Activated T-helper 1 cell treated with anti-CD3 and anti-CD28 coated beads, Interleukin-2, amount 50 U/mL, for 16 hours (primary cell): ENCODE data around the gene PSMF1.

Experiments
- DNase-seq, 2 donors: peaks; one replicate each; pipeline ENCODE4 v3.0.0-alpha.2; 2020; ENCODE audit warnings: low read depth in 1 of 2, low spot score in 1 of 2

PSMF1 gene

DNA sequence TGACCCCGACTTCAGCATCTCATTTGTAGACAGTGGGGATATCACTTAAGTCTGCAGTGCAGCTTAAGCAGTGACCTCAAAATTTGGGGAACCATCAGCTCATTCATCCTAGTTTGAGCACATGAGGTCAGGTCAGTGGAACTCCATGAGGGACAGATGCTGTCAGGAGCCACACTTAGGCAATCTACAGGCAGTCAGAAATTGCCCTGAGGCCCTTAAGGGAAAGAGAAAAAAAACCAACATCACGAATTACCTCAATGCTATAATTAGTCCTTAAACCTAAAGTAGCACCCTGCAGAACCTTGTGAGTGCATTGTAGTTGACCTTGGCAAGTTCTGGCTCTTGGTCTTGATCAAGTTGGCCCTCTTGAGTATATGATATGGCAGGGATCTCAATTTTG is 45.3 kb downstream of the PSMF1 start:
- DNase-seq: no peak

DNA sequence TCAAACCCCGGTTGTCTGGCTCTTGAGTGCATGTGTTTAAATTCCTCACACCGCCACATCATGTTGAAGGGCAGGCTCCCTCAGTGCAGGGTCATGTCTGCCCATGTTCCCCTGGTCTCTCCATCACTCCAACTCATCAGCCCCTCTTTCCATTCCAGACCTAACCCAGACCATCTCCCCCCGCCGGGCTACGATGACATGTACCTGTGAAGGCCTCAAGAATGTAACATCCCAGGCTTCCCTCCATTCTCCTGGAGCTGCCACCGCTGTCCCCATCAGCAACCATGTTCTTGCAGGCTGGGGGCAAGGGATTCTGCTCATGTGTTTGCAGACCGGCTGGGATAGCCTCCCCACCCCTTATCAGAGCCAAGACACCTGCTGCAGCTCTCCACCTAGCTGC is 46.5 kb downstream of the PSMF1 start:
- DNase-seq: no peak

DNA sequence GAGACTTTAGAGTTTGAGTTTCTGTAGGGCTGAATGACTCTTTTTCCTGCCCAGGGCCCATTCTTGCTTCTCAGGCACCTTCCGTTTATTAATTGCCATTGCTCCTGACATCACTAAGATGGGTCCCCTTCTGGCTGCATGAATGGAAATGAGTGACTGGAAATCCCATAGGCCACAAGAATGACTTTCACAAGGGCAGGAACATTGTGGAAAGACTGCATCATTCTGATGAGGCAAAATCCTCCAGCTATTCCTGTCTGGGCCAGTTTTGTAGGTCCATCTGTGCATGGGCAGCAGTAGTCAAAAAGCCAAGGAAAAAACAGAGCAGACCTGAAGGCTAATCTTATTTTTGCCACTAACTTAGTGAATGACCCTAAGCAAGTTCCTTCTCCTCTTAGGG is 47.1 kb downstream of the PSMF1 start:
- no peak for DNase-seq

- DNase-seq: no peak
These were observed 47.5 kb downstream of the PSMF1 start for GRCh38 chr20:1165941-1166340.

DNA sequence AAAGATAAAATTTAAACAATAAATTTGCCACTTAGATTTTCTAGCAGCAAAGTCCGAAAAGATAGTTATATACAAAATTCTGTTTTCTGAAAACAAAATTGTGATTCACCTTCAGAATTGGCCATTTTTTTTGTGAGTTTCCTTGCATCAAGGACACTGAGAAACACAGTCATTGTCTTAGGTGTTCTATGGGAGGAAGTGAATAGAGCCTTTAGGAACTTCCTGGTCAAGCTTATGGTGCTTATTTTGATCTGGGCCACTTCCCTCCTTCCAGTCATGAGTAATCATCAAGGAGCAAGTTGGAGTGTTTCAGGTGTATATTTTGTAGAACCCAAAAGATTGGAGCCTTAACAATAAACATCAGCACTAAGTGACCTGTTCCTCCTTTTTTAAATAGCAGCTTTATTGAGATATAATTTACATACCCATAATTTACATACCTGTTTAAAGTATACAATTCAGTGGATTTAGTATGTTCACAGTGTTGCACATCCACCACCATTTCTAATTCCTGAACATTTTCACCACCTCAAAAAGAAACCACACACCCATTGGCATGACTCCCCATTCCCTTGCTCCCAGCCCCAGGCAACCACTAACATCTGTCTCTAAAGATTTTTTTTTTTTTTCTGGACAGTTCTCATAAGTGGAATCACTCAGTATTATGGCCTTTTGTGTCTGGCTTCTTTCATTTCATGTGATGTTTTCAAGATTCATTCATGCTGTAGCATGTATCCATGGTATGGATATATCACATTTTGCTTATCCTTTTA is 48.7 kb downstream of the PSMF1 start:
- DNase-seq: no peak

DNA sequence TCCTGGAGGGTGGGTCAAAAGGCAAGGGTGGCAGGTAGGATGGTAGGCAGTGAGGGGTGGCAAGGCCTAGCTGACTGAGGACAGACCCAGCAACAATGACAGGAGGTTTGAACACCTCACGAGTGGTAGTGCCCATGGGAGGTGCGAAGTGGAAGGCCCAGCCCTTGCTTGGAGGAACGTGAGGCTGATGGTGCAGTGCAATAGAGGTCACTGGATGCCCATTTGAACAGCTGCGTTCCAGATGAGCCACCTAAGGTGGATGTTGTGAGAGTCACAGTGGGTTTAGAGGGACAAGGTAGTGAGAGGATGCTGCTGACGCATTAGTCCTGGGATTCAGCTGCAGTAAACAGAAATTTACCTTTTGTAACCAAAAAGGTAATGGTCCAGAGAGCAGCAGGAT is 50.8 kb downstream of the PSMF1 start:
- no peak for DNase-seq

DNA sequence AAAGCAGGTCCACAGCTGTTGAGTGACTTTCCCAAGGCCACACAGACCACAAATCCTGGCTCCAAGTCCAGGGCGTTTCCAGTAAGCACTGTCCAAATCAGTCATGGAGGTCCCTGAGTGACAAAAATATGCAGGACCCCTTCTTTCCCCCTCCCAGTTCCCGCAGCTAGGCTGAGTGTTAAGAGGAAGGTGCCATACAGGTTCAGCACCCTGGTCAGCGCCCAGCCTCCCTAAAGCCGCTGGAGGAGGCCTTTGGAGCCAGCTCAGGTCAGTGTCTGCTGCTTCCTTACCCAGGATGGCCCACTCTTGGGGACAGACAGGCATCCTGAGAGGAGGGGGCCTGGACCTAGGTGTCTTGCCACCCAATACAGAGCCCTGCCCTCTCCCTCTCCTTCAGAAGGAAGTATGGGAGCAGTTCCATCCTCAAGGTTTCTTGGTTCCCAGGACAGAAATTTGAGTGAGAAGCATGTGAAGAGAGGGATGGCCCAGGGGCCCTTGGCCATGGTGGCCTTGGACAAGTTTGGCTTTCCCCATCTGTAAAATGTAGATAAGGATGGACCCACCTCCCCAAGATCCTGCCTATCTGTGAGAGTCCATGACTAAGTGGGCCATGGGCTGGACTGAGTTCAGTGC is 53.2 kb downstream of the PSMF1 start:
- DNase-seq: no peak

- no peak for DNase-seq
These were observed 55.3 kb downstream of the PSMF1 start for GRCh38 chr20:1173698-1174097.

- DNase-seq: no peak
These were observed 56.4 kb downstream of the PSMF1 start for GRCh38 chr20:1174787-1175186.

DNA sequence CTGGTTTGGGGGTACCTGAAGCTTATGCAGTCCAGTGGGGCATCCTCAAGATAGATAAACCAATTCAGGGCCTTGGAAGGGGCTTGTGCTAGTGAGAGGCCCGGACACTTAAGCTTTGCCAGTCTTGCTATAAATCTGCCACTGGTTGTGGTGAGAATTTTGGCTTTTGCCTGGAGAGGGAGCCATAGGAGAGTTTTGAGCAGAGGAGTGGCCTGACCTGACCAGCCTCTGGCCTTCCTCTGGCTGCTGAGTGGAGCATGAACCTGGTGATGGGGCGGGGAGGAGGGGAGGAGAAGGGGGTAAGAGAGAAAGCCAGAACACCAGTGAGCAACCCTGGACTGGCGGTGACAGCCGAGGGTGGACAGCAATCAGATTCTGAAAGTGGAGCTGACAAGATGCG is 59.3 kb downstream of the PSMF1 start:
- DNase-seq: no peak

GRCh38 chr20:1178103-1178502 is 59.7 kb downstream of the PSMF1 start:
- no peak for DNase-seq

DNA sequence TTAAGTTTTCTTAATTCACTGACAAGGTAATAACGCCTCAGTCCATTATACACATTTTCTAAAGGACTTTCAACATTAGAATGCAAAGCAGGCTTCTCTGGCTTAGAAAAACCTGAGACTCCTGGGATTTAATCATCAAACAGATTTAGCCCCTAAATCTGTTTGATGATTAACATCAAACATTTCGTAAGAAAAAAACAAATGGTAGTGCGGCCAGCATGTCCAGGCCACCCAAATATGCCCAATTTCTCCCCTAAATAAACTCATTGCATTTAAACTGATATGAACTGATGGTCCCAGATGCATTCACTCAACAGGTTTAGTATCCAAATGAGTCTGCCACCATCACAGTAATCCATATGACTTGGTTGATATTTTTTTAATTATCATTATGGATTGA is 60.2 kb downstream of the PSMF1 start:
- DNase-seq: no peak

GRCh38 chr20:1180949-1181348 is 62.5 kb downstream of the PSMF1 start:
- DNase-seq: no peak

GRCh38 chr20:1182106-1182505 is 63.7 kb downstream of the PSMF1 start:
- DNase-seq: no peak

DNA sequence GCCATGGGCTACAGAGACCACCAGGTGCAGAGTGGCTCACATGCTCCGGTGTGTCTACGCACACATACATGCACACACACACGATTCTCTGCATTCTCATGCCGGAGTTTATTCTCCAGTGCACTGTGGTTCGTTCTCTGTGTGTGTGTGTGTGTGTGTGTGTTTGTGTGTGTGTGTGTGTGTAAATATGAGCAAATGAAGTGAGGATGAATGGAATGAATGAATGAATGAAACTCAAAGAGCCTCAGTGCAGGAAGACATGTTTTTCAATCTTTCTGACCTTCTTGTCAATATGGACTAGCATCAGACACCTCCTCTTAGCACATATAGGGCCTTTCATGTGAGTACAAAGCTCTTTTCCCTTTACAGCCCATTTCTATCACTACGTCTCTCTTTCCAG is 64.8 kb downstream of the PSMF1 start:
- no peak for DNase-seq

DNA sequence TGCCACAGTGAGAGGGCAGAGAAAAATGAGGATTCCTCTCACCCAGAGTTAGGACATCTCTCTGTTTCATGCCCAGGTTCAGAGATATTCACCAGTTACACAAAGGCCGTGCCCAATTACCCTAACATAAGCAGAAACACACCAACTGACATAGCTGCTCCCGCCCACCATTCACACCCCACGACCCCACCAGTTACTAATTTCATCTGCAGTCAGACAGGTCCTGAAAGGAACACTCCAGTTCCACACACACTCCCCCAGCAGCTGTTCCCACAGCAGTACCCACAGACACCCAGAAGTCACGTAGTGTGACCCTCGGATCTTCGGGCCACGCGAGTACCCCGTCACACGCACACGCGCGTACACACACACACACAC is 65.8 kb downstream of the PSMF1 start:
- DNase-seq: no peak

DNA sequence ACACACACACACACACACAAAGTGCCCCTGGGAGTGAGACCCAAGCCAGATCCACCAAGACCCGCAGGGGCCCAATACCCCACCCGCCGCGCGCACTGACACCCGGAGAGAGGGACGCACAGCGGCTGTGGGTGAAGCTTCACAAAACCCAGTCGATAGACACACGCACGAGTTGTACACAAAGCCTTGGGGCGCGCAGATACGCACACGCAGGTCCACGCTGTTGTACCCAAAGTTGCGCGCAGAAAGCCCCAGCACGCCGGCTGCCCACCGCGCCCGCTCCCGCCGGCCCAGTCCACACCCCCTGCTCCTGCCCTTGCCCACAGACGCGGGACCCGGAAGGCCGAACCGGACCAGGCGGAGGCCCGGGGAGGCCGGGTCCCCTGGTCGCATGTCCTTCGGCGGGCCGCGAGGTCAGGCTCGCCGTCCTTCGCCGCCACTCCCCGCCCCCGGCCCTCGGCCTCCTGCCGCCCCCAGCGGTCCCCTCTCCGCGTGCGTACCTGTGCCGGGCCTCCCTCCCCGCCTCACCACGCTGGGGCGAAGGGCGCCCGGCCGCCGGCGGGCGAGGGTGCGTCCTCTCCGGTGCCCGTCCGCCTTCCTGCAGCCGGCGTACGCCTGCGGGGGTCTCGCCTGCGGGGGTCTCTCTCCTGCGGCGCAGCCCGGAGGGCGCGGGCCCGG is 66.4 kb downstream of the PSMF1 start, which contains the start of gene TMEM74B:
TSS of gene TMEM74B (minus strand) at position 344 of the 678 bp plus-strand sequence. CDS start 1,180 bp downstream, outside the sequence.
- DNase-seq: no peak

DNA sequence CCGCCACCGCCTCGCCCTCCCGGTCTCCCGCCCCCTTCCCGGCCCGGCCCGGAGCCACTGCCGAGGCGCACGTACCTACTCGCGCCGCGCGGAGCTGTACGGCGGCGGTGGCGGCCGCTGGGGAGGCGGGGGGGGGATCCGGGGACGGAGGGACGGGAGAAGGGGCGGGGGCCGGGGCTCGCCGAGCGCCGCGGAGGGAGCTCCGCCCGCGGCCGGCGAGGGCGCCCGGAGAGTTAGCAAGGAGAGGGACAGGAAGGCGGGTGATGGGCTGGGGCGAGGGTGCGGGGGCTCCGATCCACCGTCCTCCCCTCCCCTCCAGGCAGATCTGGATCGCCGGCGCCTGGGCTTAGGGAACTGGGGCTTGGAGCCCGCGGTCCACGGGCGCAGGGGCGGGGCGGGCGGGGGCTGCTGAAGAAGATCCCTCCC is 66.9 kb downstream of the PSMF1 start:
- DNase-seq: no peak

- DNase-seq: no peak
These were observed 67.5 kb downstream of the PSMF1 start for GRCh38 chr20:1185790-1186334.

GRCh38 chr20:1186367-1186991 is 68.1 kb downstream of the PSMF1 start:
- no peak for DNase-seq

- DNase-seq: no peak
These were observed 69.3 kb downstream of the PSMF1 start for GRCh38 chr20:1187605-1188171.
